ENCODE data around the gene RHBDD3. TPM values are rescaled to one million over a fixed set of nuclear protein-coding genes. Genes with fewer than 3 reads are reported as not detected.

Gene RHBDD3
- total RNA-seq, 1 donor from 2014 or later = 10.4 TPM

GRCh38 chr22:29269230-29269604, 1.4 kb upstream of the RHBDD3 start:
- ATAC-seq = no peak

DNA sequence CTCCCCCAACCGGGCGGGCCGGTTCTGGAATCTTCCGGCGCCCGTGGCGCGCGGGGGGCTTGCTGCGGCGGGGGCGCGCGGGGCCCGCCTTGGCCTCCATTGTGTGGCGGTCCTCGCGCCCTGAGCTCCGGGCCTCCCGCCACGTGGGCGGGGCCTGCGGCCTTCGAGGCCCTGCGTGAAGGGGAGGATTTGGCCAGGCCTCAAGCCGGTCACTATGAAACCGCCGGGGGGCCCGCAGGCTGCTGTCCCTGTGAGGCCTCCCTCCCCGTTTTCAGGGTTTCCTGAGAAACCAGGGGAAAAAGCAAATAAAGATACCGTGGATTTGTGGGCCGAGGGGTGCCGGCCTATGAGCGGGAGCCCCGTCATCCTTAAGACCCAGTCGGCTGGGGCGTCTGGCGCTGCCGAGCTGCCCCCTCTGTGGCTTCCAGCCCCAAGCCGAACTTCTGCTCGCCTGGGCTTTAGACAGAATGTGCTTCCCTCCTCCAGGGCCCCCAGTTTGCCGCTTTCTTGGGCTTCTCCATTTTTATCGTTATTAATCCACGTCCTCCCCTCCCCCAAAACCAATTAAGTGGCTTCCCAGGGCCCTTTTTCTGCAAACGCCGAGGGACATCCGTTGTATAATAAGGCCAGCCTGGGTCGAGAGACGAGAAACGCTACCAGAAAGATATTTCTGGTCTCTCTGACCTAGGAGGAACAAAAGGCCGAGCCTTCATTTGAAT, 889 bp upstream of the RHBDD3 start:
- peak; percentile 30 for ATAC-seq

DNA sequence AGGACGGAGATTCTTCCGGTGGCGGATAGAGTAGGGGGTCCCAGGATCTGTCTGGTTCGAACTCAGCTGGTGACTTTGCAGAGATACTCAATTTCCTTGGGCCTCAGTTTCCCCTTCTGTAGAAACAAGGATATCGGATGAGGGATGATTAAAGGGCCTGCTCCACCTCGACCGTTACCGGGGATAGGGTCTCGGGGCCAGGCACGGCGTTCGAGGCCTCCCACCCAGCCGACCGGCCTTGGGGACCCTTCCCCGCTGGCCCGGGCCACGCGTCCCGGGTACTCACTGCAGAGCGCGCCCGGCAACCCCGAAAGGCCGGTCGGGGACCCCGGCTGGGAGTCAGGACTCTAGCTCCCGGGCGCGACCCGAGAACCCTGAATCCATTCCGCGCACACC, 321 bp downstream of the RHBDD3 start:
- ATAC-seq = no peak

DNA sequence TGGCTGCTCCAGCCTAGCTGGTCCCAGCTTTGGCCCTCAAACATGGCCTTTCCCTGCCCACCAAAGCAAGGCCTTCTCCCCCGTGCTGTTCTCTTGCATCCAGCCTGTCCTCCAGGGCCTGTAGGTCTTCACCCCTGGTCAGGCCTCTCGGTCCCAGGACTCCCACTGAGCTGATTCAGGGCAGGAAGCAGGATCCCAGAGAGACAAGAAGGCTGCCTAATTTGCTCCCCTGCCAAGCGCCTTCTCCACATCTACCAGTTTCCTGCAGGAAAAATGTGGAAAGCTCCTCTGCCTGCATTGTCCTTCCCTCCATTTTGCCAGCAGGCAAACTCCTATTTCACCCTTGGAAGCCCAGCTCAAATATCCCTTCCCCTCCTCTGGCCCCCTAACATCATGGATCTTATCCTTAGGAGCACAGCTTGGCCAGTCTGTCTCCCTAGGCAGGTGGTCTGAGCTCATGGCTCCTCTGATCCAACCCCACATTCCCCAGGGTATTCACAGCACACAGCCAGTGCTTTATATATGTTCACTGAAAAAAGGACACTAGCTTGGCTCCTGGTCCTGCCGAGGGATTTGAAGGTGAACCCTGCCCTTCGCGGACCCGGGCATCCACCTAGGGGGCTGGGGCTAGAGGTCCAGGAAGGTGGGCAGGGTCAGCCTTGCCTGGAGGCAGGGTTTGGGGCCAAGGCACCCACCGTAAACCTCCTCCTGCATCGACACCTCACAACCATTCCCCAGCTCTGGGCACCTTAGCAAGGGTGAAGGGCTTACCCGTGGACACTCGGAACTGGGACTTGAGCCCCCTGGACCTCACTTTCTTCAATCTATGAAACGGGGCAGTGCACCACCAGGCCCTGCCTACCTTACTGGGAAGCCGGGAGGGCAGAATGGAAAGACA, 968 bp downstream of the RHBDD3 start:
- no peak for ATAC-seq

- no peak for ATAC-seq
Observed at GRCh38 chr22:29265929-29266328, 1.9 kb downstream of the RHBDD3 start.

- no peak for ATAC-seq
Observed at GRCh38 chr22:29265305-29265704, 2.5 kb downstream of the RHBDD3 start.

DNA sequence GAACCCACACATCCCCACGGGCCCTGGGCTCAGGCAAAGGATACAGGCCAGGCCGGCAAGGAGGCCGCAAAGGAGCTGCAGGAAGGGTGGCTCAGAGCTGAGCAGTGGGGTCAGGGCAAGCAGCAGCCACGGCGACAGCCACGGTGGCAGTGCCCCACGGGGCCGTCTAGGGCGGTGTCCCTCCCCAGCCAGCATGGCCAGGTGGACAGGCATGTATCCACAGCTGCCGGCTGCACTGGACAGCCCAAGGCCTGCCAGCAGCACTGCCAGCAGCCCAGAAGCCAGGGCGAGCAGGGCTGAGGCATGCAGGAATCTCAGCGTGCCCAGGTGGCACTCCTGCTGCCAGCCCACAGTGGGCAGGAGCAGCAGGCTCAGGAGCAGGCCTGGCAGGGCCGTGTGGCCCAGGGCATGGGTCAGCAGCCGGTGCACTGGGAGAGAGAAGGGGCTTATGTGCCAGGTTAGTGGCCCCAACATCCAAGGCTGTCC, 3.9 kb downstream of the RHBDD3 start:
- no peak for ATAC-seq

DNA sequence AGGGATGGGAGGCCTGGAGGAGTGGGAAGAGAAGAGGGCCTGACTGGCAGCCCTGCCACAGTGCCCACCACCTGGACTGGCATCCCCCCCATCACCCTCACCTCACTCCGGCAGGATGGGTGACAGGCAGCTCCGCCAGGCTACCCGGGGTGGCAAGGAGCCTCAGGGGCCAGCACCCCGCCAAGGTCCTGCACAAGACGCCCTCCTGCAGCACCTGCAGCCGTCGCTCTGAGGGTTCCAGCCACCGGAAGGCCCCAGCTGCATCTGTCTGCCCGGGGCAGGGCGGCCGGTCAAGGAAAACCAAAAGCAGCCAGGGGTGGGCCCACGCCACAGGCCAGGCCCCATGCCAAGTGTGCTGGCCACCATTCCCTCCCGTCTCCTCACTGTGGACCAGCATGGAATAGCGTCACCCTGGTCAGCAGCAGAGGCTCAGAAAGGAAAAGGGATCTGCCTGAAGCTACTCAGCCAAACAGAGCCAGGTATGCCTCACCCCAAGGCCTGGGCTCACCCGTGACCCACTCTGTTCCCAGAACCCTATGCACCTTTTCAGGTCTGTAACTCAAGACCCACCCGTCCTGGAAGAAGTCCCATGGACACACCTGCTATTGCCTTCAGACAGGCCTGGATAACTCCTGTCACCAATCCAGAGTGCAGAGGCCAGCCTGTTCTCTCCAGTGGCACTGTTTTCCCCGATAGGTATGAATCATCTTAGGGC, 7.0 kb downstream of the RHBDD3 start:
- ATAC-seq = peak; percentile 34

DNA sequence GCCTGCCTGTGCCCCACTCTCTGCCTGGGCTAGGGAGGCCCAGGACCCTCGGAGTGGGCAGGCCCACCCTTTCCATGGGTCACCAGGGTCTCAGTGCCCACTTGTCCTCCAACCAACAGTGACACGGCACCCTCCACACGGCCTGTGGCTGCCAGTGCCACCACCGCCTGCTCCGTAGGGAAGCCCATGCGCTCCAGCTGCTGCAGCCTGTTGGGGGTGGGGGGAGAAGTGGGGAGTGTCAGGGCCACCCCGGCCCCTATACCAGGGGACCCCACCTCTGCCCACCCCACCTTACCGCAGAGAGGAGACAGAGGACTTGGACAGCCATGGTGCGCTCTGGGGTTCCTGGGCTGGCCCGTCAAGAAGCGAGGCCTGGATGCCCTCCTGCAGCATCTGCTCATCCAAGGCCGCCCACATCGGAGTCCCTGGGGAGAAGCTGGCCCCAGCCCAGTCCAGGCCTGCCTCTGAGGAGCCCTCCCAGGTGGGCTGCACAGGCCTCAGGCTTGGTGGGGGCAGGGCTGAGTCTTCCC, 7.7 kb downstream of the RHBDD3 start:
- peak; percentile 4 for ATAC-seq

- ATAC-seq = no peak
Observed at GRCh38 chr22:29259253-29259899, 8.4 kb downstream of the RHBDD3 start.

DNA sequence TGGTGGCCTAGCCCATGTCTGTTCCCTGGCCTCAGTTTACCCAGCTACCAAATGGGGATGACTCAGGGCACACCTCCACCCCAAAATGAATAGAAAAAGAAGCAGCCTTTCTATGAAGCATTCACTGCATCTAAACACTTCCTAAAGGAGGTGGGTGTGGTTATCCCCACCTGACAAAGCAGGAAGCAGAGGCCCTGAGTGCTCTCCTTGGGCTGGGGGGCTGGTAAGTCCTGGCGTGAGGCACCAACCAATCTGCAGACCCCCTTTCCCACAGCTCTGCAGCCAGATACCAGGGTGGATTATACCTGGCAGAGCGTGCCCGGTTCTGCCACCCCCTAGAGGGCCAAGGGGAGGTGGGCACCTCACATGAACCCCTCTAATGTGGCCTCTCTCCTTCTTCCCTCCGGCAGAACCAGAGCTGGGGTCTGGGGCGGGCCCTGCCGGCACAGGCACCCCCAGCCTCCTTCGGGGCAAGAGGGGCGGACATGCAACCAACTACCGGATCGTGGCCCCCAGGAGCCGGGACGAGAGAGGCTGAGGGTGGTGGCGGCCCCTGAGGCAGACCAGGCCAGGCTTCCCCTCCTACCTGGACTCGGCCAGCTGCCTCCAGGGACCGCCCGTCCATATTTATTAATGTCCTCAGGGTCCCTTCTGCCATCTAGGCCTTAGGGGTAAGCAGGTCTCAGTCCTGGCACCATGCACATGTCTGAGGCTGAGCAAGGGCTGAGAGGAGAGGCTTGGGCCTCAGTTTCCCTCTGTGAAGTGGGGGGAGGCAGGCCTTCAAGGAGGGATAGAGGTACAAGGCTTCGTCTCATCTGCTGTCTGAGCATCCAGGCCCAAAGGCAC, 9.2 kb downstream of the RHBDD3 start:
- no peak for ATAC-seq

GRCh38 chr22:29257751-29258181, 10.0 kb downstream of the RHBDD3 start:
- ATAC-seq = no peak

GRCh38 chr22:29256606-29257325, 11.0 kb downstream of the RHBDD3 start:
- no peak for ATAC-seq

DNA sequence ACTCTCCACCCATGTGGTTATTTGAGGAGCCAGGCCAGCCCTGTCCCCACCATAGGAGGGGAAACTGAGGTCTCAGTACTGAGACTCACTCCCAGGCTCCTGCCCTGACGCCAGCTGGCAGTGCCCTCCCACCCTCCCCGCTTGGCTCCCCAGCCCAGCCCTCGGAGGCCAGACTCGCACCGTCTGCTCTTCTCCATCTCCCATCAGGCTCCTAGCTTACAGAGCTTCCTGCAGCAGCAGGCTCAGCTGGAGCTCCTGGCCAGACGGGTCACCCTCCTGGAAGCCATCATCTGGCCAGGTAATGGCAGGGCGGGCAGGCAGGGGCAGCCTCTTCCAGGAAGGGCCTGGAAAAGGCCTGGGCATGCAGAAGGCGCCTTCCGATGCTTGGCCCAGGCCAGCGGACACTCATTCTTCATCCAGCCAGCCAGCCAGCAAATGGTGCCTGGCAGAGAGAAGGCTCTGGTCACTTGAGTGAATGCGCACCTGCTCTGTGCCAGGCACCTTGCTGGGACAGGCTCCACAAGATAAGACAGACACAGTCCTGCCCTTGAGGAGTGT, 12.6 kb downstream of the RHBDD3 start:
- ATAC-seq = no peak

DNA sequence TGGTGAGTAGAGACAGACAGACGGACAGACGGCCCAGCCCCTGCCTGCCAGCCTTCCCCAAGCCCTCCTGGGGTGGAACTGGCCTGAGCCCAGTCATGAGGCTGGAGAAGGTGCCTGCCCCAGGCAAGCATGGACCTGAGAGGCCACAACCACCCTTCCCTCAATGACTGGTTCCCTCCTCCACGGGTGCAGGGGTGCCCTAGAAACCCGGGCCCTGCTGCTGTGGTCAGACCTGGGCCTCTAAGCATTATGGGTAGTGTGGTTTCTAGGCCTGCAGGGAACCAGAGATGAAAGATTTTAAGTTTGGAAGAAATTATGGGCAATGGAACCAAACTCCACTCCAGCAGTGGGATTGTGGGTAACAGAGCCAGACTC, 13.5 kb downstream of the RHBDD3 start:
- no peak for ATAC-seq

GRCh38 chr22:29253561-29254285, 14.1 kb downstream of the RHBDD3 start:
- ATAC-seq = no peak

DNA sequence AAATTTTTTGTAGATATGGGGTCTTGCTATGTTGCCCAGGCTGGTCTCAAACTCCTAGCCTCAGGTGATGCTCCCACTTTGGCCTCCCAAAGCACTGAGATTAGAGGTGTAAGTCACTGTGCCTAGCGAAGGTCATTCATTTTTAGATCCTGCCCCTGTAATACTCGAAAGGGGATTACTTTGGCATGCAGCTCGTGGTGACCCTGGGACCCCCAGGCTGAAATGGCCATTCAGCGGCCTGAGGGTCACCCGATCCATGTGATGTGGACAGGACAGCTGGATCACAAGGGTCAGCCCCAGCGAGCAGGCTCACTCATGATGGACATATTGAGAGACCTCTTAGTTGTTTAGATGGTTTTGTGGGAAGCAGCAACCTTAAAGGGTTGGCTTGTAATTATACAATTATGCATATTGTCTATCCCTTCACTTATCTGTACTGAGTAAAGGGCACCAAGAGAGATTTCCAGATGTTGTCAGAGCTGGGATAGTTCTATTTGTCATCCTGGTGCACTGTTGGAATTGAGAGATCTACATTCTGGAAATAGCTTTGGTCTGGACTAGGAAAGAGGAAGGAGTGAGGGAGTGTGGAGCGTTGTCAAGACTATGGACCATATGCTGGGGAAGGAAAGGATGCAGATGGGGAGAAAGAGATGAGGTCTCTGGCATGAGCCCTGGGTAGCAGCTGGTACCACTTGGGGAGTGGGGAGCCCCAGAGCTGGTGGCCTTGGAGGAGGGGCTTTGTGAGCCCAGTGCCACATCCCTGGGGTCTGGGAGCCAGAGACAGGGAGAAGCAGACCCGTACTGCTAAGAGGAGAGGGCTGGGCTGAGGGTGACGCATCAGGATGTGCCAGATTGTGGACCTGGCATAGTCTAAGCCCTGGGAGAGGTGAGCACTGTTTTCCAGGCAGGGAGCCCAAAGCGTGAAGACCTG, 15.5 kb downstream of the RHBDD3 start:
- ATAC-seq = no peak

DNA sequence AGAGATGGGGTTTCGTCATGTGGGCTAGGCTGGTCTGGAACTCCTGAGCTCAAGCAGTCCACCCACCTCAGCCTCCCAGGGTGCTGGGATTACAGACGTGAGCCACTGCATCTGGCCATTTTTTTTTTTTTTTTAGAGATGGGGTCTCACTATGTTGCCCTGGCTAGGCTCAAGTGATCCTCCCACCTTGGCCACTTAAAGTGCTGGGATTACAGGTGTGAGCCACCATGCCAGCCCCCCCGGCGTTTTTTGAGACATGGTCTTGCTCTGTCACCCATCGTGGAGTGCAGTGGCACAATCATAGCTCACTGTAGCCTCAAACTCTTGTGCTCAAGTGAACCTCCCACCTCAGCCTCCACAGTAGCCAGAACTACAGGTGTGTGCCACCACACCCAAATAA, 16.5 kb downstream of the RHBDD3 start:
- no peak for ATAC-seq

All from esophagus mucosa (tissue), 1 donor.